Fibroblast of skin of abdomen (primary cell): ENCODE data around the gene CYB5R2. TPM values are rescaled to one million over a fixed set of nuclear protein-coding genes. Genes with fewer than 3 reads are reported as not detected.
A peak's percentile ranks its signal among the peaks of the same experiment; 100 is the strongest.

ENCODE experiments used
- DNase-seq: peaks from one replicate; pipeline ENCODE4 v3.0.0-alpha.2; 2013
- polyA plus RNA-seq, 2 experiments: library from polyadenylated mRNA; unstranded; fragments of 120-200 nt; gene quantifications; one replicate each; pipeline ENCODE4 v1.2.1, GENCODE V29; 2013; ENCODE audit not compliant: insufficient read length in 2 of 2

The CYB5R2 gene
- polyA plus RNA-seq (2013, experiment 1 of 2; ENCODE audit: insufficient read length) = 20.5 TPM
- polyA plus RNA-seq (2013, experiment 2 of 2; ENCODE audit: insufficient read length) = 18.4 TPM

- peak; percentile 50 for DNase-seq
These were observed at the start of gene CYB5R2 for GRCh38 chr11:7672960-7673723. CYB5R2 (minus strand) TSS chr11:7673500; CDS start chr11:7672825, 675 bp downstream.

GRCh38 chr11:7714786-7715185 is 41.5 kb upstream of the CYB5R2 start:
- no peak for DNase-seq

- no peak for DNase-seq
These were observed 33.1 kb upstream of the CYB5R2 start, which contains the start of gene OVCH2 for GRCh38 chr11:7706377-7706776. OVCH2 (minus strand) TSS chr11:7706477; CDS start chr11:7706394, 83 bp downstream.

- no peak for DNase-seq
These were observed 30.4 kb upstream of the CYB5R2 start for GRCh38 chr11:7703740-7704139.

- DNase-seq = no peak
These were observed 23.1 kb upstream of the CYB5R2 start for GRCh38 chr11:7696424-7696823.

GRCh38 chr11:7694235-7694634 is 20.9 kb upstream of the CYB5R2 start:
- DNase-seq = no peak

- no peak for DNase-seq
These were observed 19.1 kb upstream of the CYB5R2 start for GRCh38 chr11:7692426-7692825.

- peak; percentile 38 for DNase-seq
These were observed 18.6 kb upstream of the CYB5R2 start for GRCh38 chr11:7691759-7692350.

- DNase-seq = no peak
These were observed 17.3 kb upstream of the CYB5R2 start for GRCh38 chr11:7690648-7691047.

GRCh38 chr11:7689239-7689638 is 15.9 kb upstream of the CYB5R2 start:
- no peak for DNase-seq

GRCh38 chr11:7688238-7688826 is 15.0 kb upstream of the CYB5R2 start:
- DNase-seq = peak; percentile 34

GRCh38 chr11:7687386-7687785 is 14.1 kb upstream of the CYB5R2 start:
- no peak for DNase-seq

GRCh38 chr11:7686761-7687160 is 13.5 kb upstream of the CYB5R2 start:
- no peak for DNase-seq

GRCh38 chr11:7683571-7683970 is 10.3 kb upstream of the CYB5R2 start:
- DNase-seq = no peak

- DNase-seq = peak; percentile 8
These were observed 4.5 kb upstream of the CYB5R2 start for GRCh38 chr11:7677796-7678201.

GRCh38 chr11:7677071-7677470 is 3.8 kb upstream of the CYB5R2 start:
- DNase-seq = peak; percentile 12

- DNase-seq = no peak
These were observed 2.3 kb upstream of the CYB5R2 start for GRCh38 chr11:7675631-7676030.

GRCh38 chr11:7673724-7674434 is 579 bp upstream of the CYB5R2 start:
- DNase-seq = peak; percentile 38

GRCh38 chr11:7672276-7672959 is 882 bp downstream of the CYB5R2 start:
- no peak for DNase-seq

GRCh38 chr11:7671347-7672215 is 1.7 kb downstream of the CYB5R2 start:
- no peak for DNase-seq

GRCh38 chr11:7670641-7671040 is 2.7 kb downstream of the CYB5R2 start:
- DNase-seq = no peak
